Spleen (tissue), 11 donors: Measurements from ENCODE around the gene BRSK2. TPM values are rescaled to one million over a fixed set of nuclear protein-coding genes. Genes with fewer than 3 reads are reported as not detected.

Experiments used
- DNase-seq: peaks from one replicate; pipeline ENCODE4 v3.0.0-alpha.2; 2020
- H3K27ac ChIP-seq, 8 donors: fragments of 200-600 bp; sonication (generic) in 7 of 8; 1 replicate in 4 of 8; 2 replicates in 4 of 8; pipeline versions ENCODE4 v1.5.0 to v1.8.0; 2016 to 2021; ENCODE audit warnings: inconsistent platforms in 4 of 8, mild to moderate bottlenecking in 4 of 8, moderate library complexity in 1 of 8
- H3K27me3 ChIP-seq, 7 donors: fragments of 200-600 bp; sonication (generic) in 6 of 7; replicated peaks in 1 of 7; 1 replicate in 4 of 7; 2 replicates in 3 of 7; pipeline versions ENCODE4 v1.5.0 to v1.8.0; 2016 to 2021; ENCODE audit warnings: inconsistent platforms in 3 of 7, mild to moderate bottlenecking in 1 of 7
- H3K36me3 ChIP-seq, 6 donors: fragments of 200-600 bp; sonication (generic) in 5 of 6; 1 replicate in 4 of 6; 2 replicates in 2 of 6; pipeline versions ENCODE4 v1.5.0 to v1.8.0; 2016 to 2021; ENCODE audit warnings: inconsistent platforms in 2 of 6
- H3K4me1 ChIP-seq, 6 donors: fragments of 200-600 bp; sonication (generic) in 5 of 6; 1 replicate in 3 of 6; 2 replicates in 3 of 6; pipeline versions ENCODE4 v1.5.0 to v1.8.0; 2016 to 2021; ENCODE audit warnings: inconsistent platforms in 3 of 6
- H3K4me3 ChIP-seq, 8 donors: fragments of 200-600 bp; sonication (generic) in 7 of 8; 1 replicate in 4 of 8; 2 replicates in 4 of 8; pipeline versions ENCODE4 v1.5.0 to v1.8.0; 2016 to 2021; ENCODE audit warnings: inconsistent platforms in 4 of 8, mild to moderate bottlenecking in 4 of 8, moderate library complexity in 2 of 8
- H3K9me3 ChIP-seq, 8 donors: fragments of 200-600 bp; sonication (generic) in 7 of 8; 1 replicate in 4 of 8; 2 replicates in 4 of 8; pipeline versions ENCODE4 v1.5.0 to v1.8.0; 2016 to 2021; ENCODE audit warnings: inconsistent platforms in 4 of 8
- POLR2A ChIP-seq, 3 donors: fragments of 450-650 bp; IDR thresholded peaks; one replicate each; pipeline ENCODE4 v1.5.1; 2017; ENCODE audit warnings: antibody characterized with exemption in 3 of 3, mild to moderate bottlenecking in 1 of 3
- POLR2AphosphoS5 ChIP-seq, 3 donors: sonication (generic); formaldehyde crosslinking; IDR thresholded peaks; one replicate each; pipeline ENCODE4 v1.5.1; 2017; ENCODE audit warnings: antibody characterized with exemption in 3 of 3
- WGBS, 5 donors: extraction: QIAGEN DNeasy Blood & Tissue Kit in 3 of 5; methylation state at CpG; one replicate each; pipeline versions ENCODE4 v1.1.5 to v1.1.7; 2013 to 2018; 5-methylcytosine and 5-hydroxymethylcytosine counted together
- intact Hi-C: fragments of 100-400 bp; cut with DNase I; formaldehyde crosslinking; loops from one replicate; pipeline ENCODE4 v1.15.0; 2023; ENCODE audit warnings: low total_unique reads
- polyA plus RNA-seq, 3 donors: library from polyadenylated mRNA; stranded (reverse); fragments of 200-250 nt; gene quantifications; one replicate each; pipeline ENCODE4 v1.2.1, GENCODE V29; 2013
- total RNA-seq, 7 donors: library from RNA; depleted of rRNA in 3 of 7; stranded (reverse); fragments of >200 nt in 3 of 7; fragmentation: NEBNext Ultra II Directional in 4 of 7; extraction: Animal tissue kit (Norgen Biotek cat#: 25700) in 4 of 7; gene quantifications; one replicate each; pipeline versions ENCODE4 v1.1.0 to v1.2.1, GENCODE V29; 2016 to 2021
- TF ChIP-seq, protein P1 (sequence below), 11 experiments: fragments of 200-600 bp in 7 of 11; fragments of 450-650 bp in 4 of 11; sonication (generic) in 4 of 11; IDR thresholded peaks in 8 of 11; conservative IDR thresholded peaks in 3 of 11; 1 replicate in 7 of 11; 2 replicates in 4 of 11; pipeline versions ENCODE4 v1.4.0 to v1.8.0; 2016 to 2021; ENCODE audit warnings: antibody characterized with exemption in 11 of 11, inconsistent platforms in 4 of 11, mild to moderate bottlenecking in 1 of 11
- donor health status: healthy with polysubstance abuse.
- donor health status: DM: no; HTN: no; CAD: no; lungs with moderate emphysema.
- donor health status: DM: no; HTN: no; CAD: no.
- donor health status: Bipolar disorder and iron deficiency.
- donor health status: healthy.
- donor health status: DM: no; HTN: no; CAD: no.
- donor health status: DM: yes; HTN: yes; CAD: no.

Gene BRSK2
- total and polyA plus RNA-seq, 10 donors: 0.17 to 1.5 (median 0.42) TPM

DNA sequence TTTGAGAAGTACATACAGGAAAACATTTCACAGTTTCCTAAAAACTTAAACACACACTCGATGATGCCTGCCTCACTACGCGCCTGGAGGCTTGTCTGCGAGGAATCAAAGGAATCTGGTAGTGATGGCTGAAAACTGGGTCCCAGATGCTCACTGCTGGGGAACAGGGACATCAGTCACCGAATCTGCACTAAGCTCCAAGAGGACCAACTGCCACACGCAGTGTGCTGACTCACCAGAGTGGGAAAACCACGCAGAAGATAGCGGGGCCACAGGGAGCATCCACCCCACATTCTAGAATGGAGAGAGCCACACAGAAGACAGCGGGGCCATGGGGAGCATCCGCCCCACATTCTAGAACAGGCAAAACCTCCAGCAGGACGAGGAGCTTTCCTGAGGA is 121.2 kb downstream of the BRSK2 start:
- H3K9me3 ChIP-seq: no peaks in the 10 kb centered on the region
- intact Hi-C loops: no loop called here
- DNase-seq: no peak

DNA sequence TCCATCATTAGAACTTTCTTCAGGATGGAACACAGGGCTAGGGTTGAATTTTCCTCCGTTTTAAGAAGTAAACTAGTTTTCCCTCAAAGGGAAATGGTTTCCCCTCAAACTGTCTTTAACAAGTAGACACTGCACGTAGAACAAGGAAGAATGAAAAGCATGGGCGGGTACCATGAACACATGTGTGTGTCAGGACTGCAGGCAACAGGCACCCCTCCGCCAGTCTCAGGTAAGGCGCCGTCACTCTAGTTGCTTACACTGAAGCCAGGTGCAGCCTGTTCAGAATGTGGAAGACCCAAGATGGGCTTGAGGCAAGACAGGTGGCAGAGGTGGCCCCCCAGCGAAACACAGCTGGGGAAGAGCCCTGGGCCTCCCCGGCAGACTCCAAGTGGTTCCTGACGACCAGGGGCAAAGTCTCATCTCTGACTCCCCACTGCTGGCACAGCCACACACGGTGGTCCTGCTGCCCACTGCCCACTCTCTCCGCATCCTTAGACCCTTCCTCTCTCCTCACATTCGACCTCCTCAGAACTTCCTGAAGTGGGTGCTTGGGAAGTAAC is 122.3 kb downstream of the BRSK2 start:
- intact Hi-C loops: no loop called here
- no peak for DNase-seq
- Histone ChIP-seq H3K4me3 (no peak overlapping the region), H3K27ac (no peak overlapping the region), H3K4me1 (peaks cover 29 to 90% (median 65%) of the 10 kb centered on the region in 6 donors), H3K9me3 (no peaks in the 10 kb centered on the region), H3K36me3 (peaks cover 0 to 22% (median 0%) of the 10 kb centered on the region in 6 donors), H3K27me3 (no peaks in the 10 kb centered on the region)
- TF ChIP-seq POLR2A (IDR thresholded peaks at IDR 0.05) (no peak), POLR2AphosphoS5 (IDR thresholded peaks at IDR 0.05) (no peak)
- TF ChIP-seq, protein P1, sequence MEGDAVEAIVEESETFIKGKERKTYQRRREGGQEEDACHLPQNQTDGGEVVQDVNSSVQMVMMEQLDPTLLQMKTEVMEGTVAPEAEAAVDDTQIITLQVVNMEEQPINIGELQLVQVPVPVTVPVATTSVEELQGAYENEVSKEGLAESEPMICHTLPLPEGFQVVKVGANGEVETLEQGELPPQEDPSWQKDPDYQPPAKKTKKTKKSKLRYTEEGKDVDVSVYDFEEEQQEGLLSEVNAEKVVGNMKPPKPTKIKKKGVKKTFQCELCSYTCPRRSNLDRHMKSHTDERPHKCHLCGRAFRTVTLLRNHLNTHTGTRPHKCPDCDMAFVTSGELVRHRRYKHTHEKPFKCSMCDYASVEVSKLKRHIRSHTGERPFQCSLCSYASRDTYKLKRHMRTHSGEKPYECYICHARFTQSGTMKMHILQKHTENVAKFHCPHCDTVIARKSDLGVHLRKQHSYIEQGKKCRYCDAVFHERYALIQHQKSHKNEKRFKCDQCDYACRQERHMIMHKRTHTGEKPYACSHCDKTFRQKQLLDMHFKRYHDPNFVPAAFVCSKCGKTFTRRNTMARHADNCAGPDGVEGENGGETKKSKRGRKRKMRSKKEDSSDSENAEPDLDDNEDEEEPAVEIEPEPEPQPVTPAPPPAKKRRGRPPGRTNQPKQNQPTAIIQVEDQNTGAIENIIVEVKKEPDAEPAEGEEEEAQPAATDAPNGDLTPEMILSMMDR (IDR thresholded peaks at IDR 0.05 in 8 of 11, conservative IDR thresholded peaks at IDR 0.05 in 3 of 11): no peak
- WGBS, 5 donors: 81 to 85% (median 83%) methylated on average over 12 of the region's 12 CpGs

More for the DNA sequence above, 121.2 kb downstream of the BRSK2 start:
- TF ChIP-seq, protein P1 (IDR thresholded peaks at IDR 0.05 in 8 of 11, conservative IDR thresholded peaks at IDR 0.05 in 3 of 11): no peak
- TF ChIP-seq POLR2A (IDR thresholded peaks at IDR 0.05) (no peak), POLR2AphosphoS5 (IDR thresholded peaks at IDR 0.05) (no peak)
- WGBS, 5 donors: 73 to 84% (median 77%) methylated on average over 11 of the region's 11 CpGs
- H3K4me1 ChIP-seq: peaks cover 34 to 90% (median 67%) of the 10 kb centered on the region in 6 donors
- no peak overlapping the region for H3K4me3 ChIP-seq
- no peaks in the 10 kb centered on the region for H3K27me3 ChIP-seq
- H3K27ac ChIP-seq: no peak overlapping the region
- peaks cover 0 to 22% (median 0%) of the 10 kb centered on the region in 6 donors for H3K36me3 ChIP-seq

Other genes starting within 250 kb of the BRSK2 start
- not detected for gene MUC5AC, start 232.0 kb upstream of the BRSK2 start, total RNA-seq
- under 1 TPM in 2 of 3 donors, not detected in 1; under 0.01 TPM for gene MUC5AC, start 232.0 kb upstream of the BRSK2 start, polyA plus RNA-seq
- under 1 TPM in 1 of 7 donors, not detected in 6; 0.09 TPM for gene MUC5B, start 166.9 kb upstream of the BRSK2 start, total RNA-seq
- gene MUC5B, start 166.9 kb upstream of the BRSK2 start, polyA plus RNA-seq: under 1 TPM in 2 of 3 donors, not detected in 1; under 0.01 TPM
- 10 to 100 TPM; 44.3 to 67.4 (median 59.8) TPM for gene TOLLIP, start 80.3 kb upstream of the BRSK2 start, total RNA-seq
- 10 to 100 TPM; 16.1 to 35.8 (median 18.7) TPM for gene TOLLIP, start 80.3 kb upstream of the BRSK2 start, polyA plus RNA-seq
- 10 to 100 TPM; 28.1 to 49.8 (median 42.3) TPM for gene MOB2, start 96.8 kb downstream of the BRSK2 start, total RNA-seq
- gene MOB2, start 96.8 kb downstream of the BRSK2 start, polyA plus RNA-seq: 10 to 100 TPM; 30.5 to 51.5 (median 32.6) TPM
- 10 to 100 TPM in 1 of 7 donors, 1 to 10 TPM in 6; 1.4 to 18.4 (median 3.1) TPM for gene DUSP8, start 182.3 kb downstream of the BRSK2 start, total RNA-seq
- 1 to 10 TPM in 1 of 3 donors, under 1 TPM in 2; 0.38 to 3.2 (median 0.87) TPM for gene DUSP8, start 182.3 kb downstream of the BRSK2 start, polyA plus RNA-seq
- gene KRTAP5-1, start 195.3 kb downstream of the BRSK2 start, total RNA-seq: not detected
- not detected for gene KRTAP5-1, start 195.3 kb downstream of the BRSK2 start, polyA plus RNA-seq
- gene KRTAP5-2, start 208.4 kb downstream of the BRSK2 start, total RNA-seq: not detected
- not detected for gene KRTAP5-2, start 208.4 kb downstream of the BRSK2 start, polyA plus RNA-seq
- not detected for gene KRTAP5-3, start 218.5 kb downstream of the BRSK2 start, total RNA-seq
- not detected for gene KRTAP5-3, start 218.5 kb downstream of the BRSK2 start, polyA plus RNA-seq
- gene KRTAP5-4, start 232.2 kb downstream of the BRSK2 start, total RNA-seq: not detected
- gene KRTAP5-4, start 232.2 kb downstream of the BRSK2 start, polyA plus RNA-seq: not detected
- not detected for gene KRTAP5-5, start 239.8 kb downstream of the BRSK2 start, total RNA-seq
- not detected for gene KRTAP5-5, start 239.8 kb downstream of the BRSK2 start, polyA plus RNA-seq